Activated T-cell treated with anti-CD3 and anti-CD28 coated beads, Interleukin-2, amount 50 U/mL, for 4 hours (primary cell): ENCODE measurements around the gene DMC1. TPM values are rescaled to one million over a fixed set of nuclear protein-coding genes. Genes with fewer than 3 reads are reported as not detected.

Experiments
- ATAC-seq, 2 donors: fragments of 200-7000 bp; cut with Tn5 transposase; one replicate each; pipeline ENCODE4 v1.10.0; 2021
- DNase-seq: peaks from one replicate; pipeline ENCODE4 v3.0.0-alpha.2; 2020
- H3K27me3 Mint-ChIP-seq: one replicate; pipeline ENCODE4 v1.8.0; 2021; ENCODE audit warnings: low read depth, mixed read lengths
- H3K36me3 Mint-ChIP-seq: one replicate; pipeline ENCODE4 v1.8.0; 2022; ENCODE audit warnings: mixed read lengths; ENCODE audit not compliant: insufficient read depth
- H3K4me1 Mint-ChIP-seq: one replicate; pipeline ENCODE4 v1.8.0; 2021; ENCODE audit warnings: low read depth, mixed read lengths
- H3K4me3 Mint-ChIP-seq: one replicate; pipeline ENCODE4 v1.8.0; 2021; ENCODE audit warnings: mild to moderate bottlenecking, moderate library complexity, mixed read lengths
- H3K9me3 Mint-ChIP-seq: one replicate; pipeline ENCODE4 v1.8.0; 2021; ENCODE audit warnings: mixed read lengths
- total RNA-seq, 3 donors: library from RNA; stranded (reverse); gene quantifications; one replicate each; pipeline ENCODE4 v1.2.1, GENCODE V29; 2021

The DMC1 gene
- total RNA-seq, 3 donors from 2014 or later, result 1.9 to 3.0 (median 2.4) TPM

- H3K4me1 Mint-ChIP-seq, result peaks cover 8% of the 10 kb centered on the region
- H3K36me3 Mint-ChIP-seq, result no peaks in the 10 kb centered on the region
- ATAC-seq (peak; percentile 30 to 38), DNase-seq (no peak)
- H3K4me3 Mint-ChIP-seq, result peak overlapping the region; percentile 45
- no peaks in the 10 kb centered on the region for H3K9me3 Mint-ChIP-seq
- H3K27me3 Mint-ChIP-seq, result no peaks in the 10 kb centered on the region
Measured at GRCh38 chr22:38531251-38531938, 38.6 kb downstream of the DMC1 start.

GRCh38 chr22:38524429-38524828 lies 45.6 kb downstream of the DMC1 start:
- ATAC-seq (no peak), DNase-seq (no peak)
- no peak overlapping the region for H3K4me3 Mint-ChIP-seq
- no peaks in the 10 kb centered on the region for H3K27me3 Mint-ChIP-seq
- H3K4me1 Mint-ChIP-seq, result peaks cover 2% of the 10 kb centered on the region
- H3K9me3 Mint-ChIP-seq, result no peaks in the 10 kb centered on the region
- no peaks in the 10 kb centered on the region for H3K36me3 Mint-ChIP-seq

- no peaks in the 10 kb centered on the region for H3K9me3 Mint-ChIP-seq
- ATAC-seq (no peak), DNase-seq (no peak)
- no peaks in the 10 kb centered on the region for H3K36me3 Mint-ChIP-seq
- no peaks in the 10 kb centered on the region for H3K27me3 Mint-ChIP-seq
- H3K4me1 Mint-ChIP-seq, result peaks cover 2% of the 10 kb centered on the region
- no peak overlapping the region for H3K4me3 Mint-ChIP-seq
Measured at GRCh38 chr22:38523479-38523878, 46.5 kb downstream of the DMC1 start.

- no peaks in the 10 kb centered on the region for H3K27me3 Mint-ChIP-seq
- peaks cover 2% of the 10 kb centered on the region for H3K4me1 Mint-ChIP-seq
- ATAC-seq (no peak), DNase-seq (no peak)
- no peak overlapping the region for H3K4me3 Mint-ChIP-seq
- H3K36me3 Mint-ChIP-seq, result no peaks in the 10 kb centered on the region
- no peaks in the 10 kb centered on the region for H3K9me3 Mint-ChIP-seq
Measured at GRCh38 chr22:38523029-38523428, 47.0 kb downstream of the DMC1 start.

GRCh38 chr22:38519453-38520250 lies 50.3 kb downstream of the DMC1 start:
- ATAC-seq, result no peak
- H3K4me3 Mint-ChIP-seq, result no peak overlapping the region
- no peaks in the 10 kb centered on the region for H3K9me3 Mint-ChIP-seq
- H3K27me3 Mint-ChIP-seq, result no peaks in the 10 kb centered on the region
- no peak for DNase-seq
- H3K36me3 Mint-ChIP-seq, result no peaks in the 10 kb centered on the region
- peaks cover 2% of the 10 kb centered on the region for H3K4me1 Mint-ChIP-seq

- H3K9me3 Mint-ChIP-seq, result no peaks in the 10 kb centered on the region
- H3K36me3 Mint-ChIP-seq, result no peaks in the 10 kb centered on the region
- ATAC-seq (no peak), DNase-seq (no peak)
- no peaks in the 10 kb centered on the region for H3K27me3 Mint-ChIP-seq
- no peaks in the 10 kb centered on the region for H3K4me1 Mint-ChIP-seq
- no peak overlapping the region for H3K4me3 Mint-ChIP-seq
Measured at GRCh38 chr22:38518620-38519019, 51.4 kb downstream of the DMC1 start.

- Mint-ChIP-seq H3K4me1 (peaks cover 4% of the 10 kb centered on the region), H3K36me3 (no peaks in the 10 kb centered on the region), H3K9me3 (no peaks in the 10 kb centered on the region), H3K4me3 (no peak overlapping the region), H3K27me3 (no peaks in the 10 kb centered on the region)
- ATAC-seq (peak; percentile 67 to 69), DNase-seq (peak; percentile 20)
Measured at GRCh38 chr22:38513063-38513462, 56.9 kb downstream of the DMC1 start.

- DNase-seq (no peak), ATAC-seq (no peak)
- Mint-ChIP-seq H3K4me1 (peaks cover 14% of the 10 kb centered on the region), H3K9me3 (no peaks in the 10 kb centered on the region), H3K4me3 (no peak overlapping the region), H3K36me3 (no peaks in the 10 kb centered on the region), H3K27me3 (no peaks in the 10 kb centered on the region)
Measured at GRCh38 chr22:38510416-38510970, 59.5 kb downstream of the DMC1 start.

GRCh38 chr22:38506118-38506962 lies 63.6 kb downstream of the DMC1 start, which contains the start of gene DDX17:
TSS of gene DDX17 (minus strand) at chr22:38506311.
- DNase-seq, result peak; percentile 92
- peaks cover 46% of the 10 kb centered on the region for H3K4me1 Mint-ChIP-seq
- peak; percentile 85 to 89 for ATAC-seq
- H3K9me3 Mint-ChIP-seq, result no peaks in the 10 kb centered on the region
- peaks cover 32% of the 10 kb centered on the region for H3K36me3 Mint-ChIP-seq
- peak within 1 kb of the TSS; percentile 99 for H3K4me3 Mint-ChIP-seq
- no peaks in the 10 kb centered on the region for H3K27me3 Mint-ChIP-seq

GRCh38 chr22:38505541-38506117 lies 64.4 kb downstream of the DMC1 start:
- peak overlapping the region; percentile 99 for H3K4me3 Mint-ChIP-seq
- no peaks in the 10 kb centered on the region for H3K9me3 Mint-ChIP-seq
- peaks cover 38% of the 10 kb centered on the region for H3K36me3 Mint-ChIP-seq
- H3K27me3 Mint-ChIP-seq, result no peaks in the 10 kb centered on the region
- peaks cover 51% of the 10 kb centered on the region for H3K4me1 Mint-ChIP-seq
- ATAC-seq, result peak; percentile 34 to 40
- DNase-seq, result peak; percentile 47

- Mint-ChIP-seq H3K9me3 (no peaks in the 10 kb centered on the region), H3K4me1 (peaks cover 54% of the 10 kb centered on the region), H3K4me3 (peak overlapping the region; percentile 99), H3K27me3 (no peaks in the 10 kb centered on the region), H3K36me3 (peaks cover 40% of the 10 kb centered on the region)
- no peak for ATAC-seq
- peak; percentile 41 for DNase-seq
Measured at GRCh38 chr22:38504731-38505540, 65.0 kb downstream of the DMC1 start.

- no peak for ATAC-seq
- no peaks in the 10 kb centered on the region for H3K27me3 Mint-ChIP-seq
- DNase-seq, result no peak
- H3K4me1 Mint-ChIP-seq, result peaks cover 61% of the 10 kb centered on the region
- no peaks in the 10 kb centered on the region for H3K9me3 Mint-ChIP-seq
- peak overlapping the region; percentile 99 for H3K4me3 Mint-ChIP-seq
- H3K36me3 Mint-ChIP-seq, result peaks cover 54% of the 10 kb centered on the region
Measured at GRCh38 chr22:38503021-38503420, 67.0 kb downstream of the DMC1 start.
